A549 (cell line): ENCODE results near the gene SNTN. TPM values are rescaled to one million over a fixed set of nuclear protein-coding genes. Genes with fewer than 3 reads are reported as not detected.

ENCODE experiments used
- ATAC-seq, 2 experiments: fragments of 200-7000 bp in 1 of 2; fragments of >200 bp in 1 of 2; cut with Nextera tagmentation in 1 of 2; cut with Tn5 transposase in 1 of 2; 3 replicates each; pipeline versions ENCODE4 v1.8.0 to v1.9.1; 2018 to 2020; ENCODE audit warnings: mild to moderate bottlenecking in 1 of 2, moderate library complexity in 1 of 2
- CTCF ChIA-PET: fragments of 300-600 bp; sonication (Branson Sonifier 250); formaldehyde crosslinking; extraction: SDS; loops from one replicate; lab custom pipeline; 2021; ENCODE audit warnings: antibody characterized with exemption, inconsistent platforms; lab: Yijun Ruan, JAX
- POLR2A ChIA-PET: fragments of 350-600 bp; formaldehyde crosslinking; extraction: SDS; loops from one replicate; lab custom pipeline; 2021; ENCODE audit warnings: antibody characterized with exemption, inconsistent platforms; lab: Yijun Ruan, JAX
- DNase-seq, 2 experiments: peaks; one replicate each; pipeline versions ENCODE4 v3.0.0 to v3.0.0-alpha.2; 2011 to 2016; ENCODE audit warnings: low read depth in 1 of 2, low spot score in 1 of 2
- FAIRE-seq: peaks from 2 replicates; lab custom pipeline; 2011; peaks lifted over from hg19 to GRCh38; lab: Jason Lieb, UNC
- H3K27ac ChIP-seq, 2 experiments: fragments of >200 bp; sonication (Bioruptor Twin); formaldehyde crosslinking; 3 replicates each; pipeline ENCODE4 v1.5.1; 2016 to 2017
- H3K4me1 ChIP-seq: fragments of >200 bp; sonication (Bioruptor Twin); formaldehyde crosslinking; 3 replicates; pipeline ENCODE4 v1.6.1; 2016
- H3K4me2 ChIP-seq: fragments of >200 bp; sonication (Bioruptor Twin); formaldehyde crosslinking; 3 replicates; pipeline ENCODE4 v1.6.1; 2016
- H3K4me3 ChIP-seq: fragments of >200 bp; sonication (Bioruptor Twin); formaldehyde crosslinking; 3 replicates; pipeline ENCODE4 v1.5.1; 2016
- H3K9me3 ChIP-seq: fragments of >200 bp; sonication (Bioruptor Twin); formaldehyde crosslinking; 3 replicates; pipeline ENCODE4 v1.6.1; 2016
- BHLHE40 ChIP-seq: IDR thresholded peaks from 2 replicates; pipeline ENCODE4 v1.6.1; 2012; ENCODE audit warnings: low read depth, low read length, inconsistent platforms
- CBX2 ChIP-seq: fragments of 200-600 bp; sonication (generic); IDR thresholded peaks from 2 replicates; pipeline ENCODE4 v1.6.1; 2016; ENCODE audit warnings: low read depth, mild to moderate bottlenecking, borderline replicate concordance
- CHD2 ChIP-seq: fragments of 150-350 bp; IDR thresholded peaks from 2 replicates; pipeline ENCODE4 v1.6.1; 2014; ENCODE audit warnings: low read length; ENCODE audit not compliant: partially characterized antibody
- EHMT2 ChIP-seq: fragments of 200-600 bp; sonication (generic); IDR thresholded peaks from 2 replicates; pipeline ENCODE4 v1.6.1; 2016; ENCODE audit warnings: antibody characterized with exemption, low read depth, mild to moderate bottlenecking, moderate library complexity
- EP300 ChIP-seq, 2 experiments: fragments of >200 bp; sonication (Bioruptor Twin); formaldehyde crosslinking; IDR thresholded peaks; 2 replicates in 1 of 2; 3 replicates in 1 of 2; pipeline ENCODE4 v1.6.1; 2016 to 2017
- ESRRA ChIP-seq: fragments of 150-350 bp; IDR thresholded peaks from 2 replicates; pipeline ENCODE4 v1.6.1; 2014; ENCODE audit warnings: mild to moderate bottlenecking, low read length, borderline replicate concordance
- FOSB ChIP-seq: fragments of 250-450 bp; sonication (Bioruptor Pico); IDR thresholded peaks from 2 replicates; pipeline ENCODE4 v1.5.0; 2020; ENCODE audit warnings: mild to moderate bottlenecking, moderate library complexity
- FOSL2 ChIP-seq, 2 experiments: fragments of 450-650 bp in 1 of 2; fragments of >200 bp in 1 of 2; sonication (Bioruptor Twin) in 1 of 2; formaldehyde crosslinking; IDR thresholded peaks; 2 replicates each; pipeline versions ENCODE4 v1.5.0 to v1.6.1; 2016 to 2020; ENCODE audit warnings: mild to moderate bottlenecking in 1 of 2, moderate library complexity in 1 of 2
- FOXS1 ChIP-seq: fragments of 250-450 bp; sonication (Bioruptor Pico); IDR thresholded peaks from 2 replicates; pipeline ENCODE4 v1.5.0; 2020; ENCODE audit warnings: mild to moderate bottlenecking, moderate library complexity
- GATA3 ChIP-seq: IDR thresholded peaks from 2 replicates; pipeline ENCODE4 v1.6.1; 2012; ENCODE audit warnings: borderline replicate concordance
- HDAC2 ChIP-seq: fragments of 200-600 bp; sonication (generic); IDR thresholded peaks from 2 replicates; pipeline ENCODE4 v1.6.1; 2016
- HEYL ChIP-seq: fragments of 250-450 bp; sonication (Bioruptor Pico); IDR thresholded peaks from 2 replicates; pipeline ENCODE4 v1.8.0; 2021; ENCODE audit warnings: mild to moderate bottlenecking, moderate library complexity
- HOXA7 ChIP-seq: fragments of 250-450 bp; sonication (Bioruptor Pico); IDR thresholded peaks from 2 replicates; pipeline ENCODE4 v1.5.0; 2020; ENCODE audit warnings: mild to moderate bottlenecking, moderate library complexity
- HOXB13 ChIP-seq: fragments of 250-450 bp; sonication (Bioruptor Pico); IDR thresholded peaks from 2 replicates; pipeline ENCODE4 v1.5.0; 2020; ENCODE audit warnings: low read depth, mild to moderate bottlenecking, moderate library complexity
- HOXB5 ChIP-seq: fragments of 250-450 bp; sonication (Bioruptor Pico); IDR thresholded peaks from 2 replicates; pipeline ENCODE4 v1.5.0; 2020; ENCODE audit warnings: mild to moderate bottlenecking, moderate library complexity
- MAZ ChIP-seq: fragments of 150-350 bp; IDR thresholded peaks from 2 replicates; pipeline ENCODE4 v1.6.1; 2014; ENCODE audit warnings: antibody characterized with exemption, low read depth, low read length, borderline replicate concordance
- NFE2L2 ChIP-seq: fragments of 150-350 bp; conservative IDR thresholded peaks from 2 replicates; pipeline ENCODE4 v1.6.1; 2014; ENCODE audit warnings: low read length
- NPAS2 ChIP-seq: fragments of 250-450 bp; sonication (Bioruptor Pico); IDR thresholded peaks from 2 replicates; pipeline ENCODE4 v1.8.0; 2022; ENCODE audit warnings: mild to moderate bottlenecking, moderate library complexity, borderline replicate concordance
- NR3C1 ChIP-seq: fragments of >200 bp; sonication (Bioruptor Twin); formaldehyde crosslinking; IDR thresholded peaks from 3 replicates; pipeline ENCODE4 v1.6.1; 2017
- POLR2AphosphoS2 ChIP-seq: conservative IDR thresholded peaks from 2 replicates; pipeline ENCODE4 v1.6.1; 2012; ENCODE audit warnings: low read length, improper control_type of control experiment, inconsistent platforms
- RCOR1 ChIP-seq: fragments of 150-350 bp; IDR thresholded peaks from 2 replicates; pipeline ENCODE4 v1.6.1; 2014; ENCODE audit warnings: antibody characterized with exemption, low read length, low read depth
- RNF2 ChIP-seq: fragments of 200-600 bp; sonication (generic); IDR thresholded peaks from 2 replicates; pipeline ENCODE4 v1.6.1; 2016; ENCODE audit warnings: low read depth, mild to moderate bottlenecking, antibody characterized with exemption, moderate library complexity, borderline replicate concordance
- SMC3 ChIP-seq: fragments of >200 bp; sonication (Bioruptor Twin); formaldehyde crosslinking; IDR thresholded peaks from 3 replicates; pipeline ENCODE4 v1.6.1; 2018; ENCODE audit warnings: inconsistent platforms
- SREBF2 ChIP-seq: fragments of 450-650 bp; IDR thresholded peaks from 2 replicates; pipeline ENCODE4 v1.6.1; 2014; ENCODE audit warnings: mild to moderate bottlenecking, moderate library complexity
- ZC3H11A ChIP-seq: fragments of 450-650 bp; IDR thresholded peaks from 2 replicates; pipeline ENCODE4 v1.6.1; 2014; ENCODE audit warnings: antibody characterized with exemption, mild to moderate bottlenecking
- ZSCAN20 ChIP-seq: fragments of 250-450 bp; sonication (Bioruptor Pico); IDR thresholded peaks from 2 replicates; pipeline ENCODE4 v1.8.0; 2022; ENCODE audit warnings: mild to moderate bottlenecking, moderate library complexity
- WGBS: methylation state at CpG from one replicate; pipeline ENCODE4 v1.1.6; 2017; ENCODE audit errors: missing lambda C conversion rate; 5-methylcytosine and 5-hydroxymethylcytosine counted together
- polyA plus RNA-seq, 4 experiments: library from polyadenylated mRNA; depleted of rRNA in 3 of 4; stranded (reverse); fragments of >200 nt; fragmentation: RNase III in 1 of 4; extraction: RNeasy Plus Mini Kit Qiagen cat#74134 plus additional on column Dnase treatment in 1 of 4; gene quantifications; 2 replicates in 3 of 4; 3 replicates in 1 of 4; pipeline ENCODE4 v1.2.3, GENCODE V29; 2011 to 2017
- TF ChIP-seq, protein P1 (sequence below): fragments of 250-450 bp; sonication (Bioruptor Pico); IDR thresholded peaks from 2 replicates; pipeline ENCODE4 v1.5.0; 2020; ENCODE audit warnings: low read depth, mild to moderate bottlenecking, moderate library complexity
- TF ChIP-seq, protein P2 (sequence below): IDR thresholded peaks from 2 replicates; pipeline ENCODE4 v1.6.1; 2012
- TF ChIP-seq, protein P3 (sequence below): fragments of >200 bp; sonication (Bioruptor Twin); formaldehyde crosslinking; IDR thresholded peaks from 3 replicates; pipeline ENCODE4 v1.5.1; 2016
- TF ChIP-seq, protein P4 (sequence below): fragments of 150-350 bp; IDR thresholded peaks from 2 replicates; pipeline ENCODE4 v1.6.1; 2014; ENCODE audit warnings: low read depth, mild to moderate bottlenecking, low read length

Gene SNTN
- polyA plus RNA-seq, 2 of the 4 experiments (the other 2 are of a cell fraction): not detected

DNA sequence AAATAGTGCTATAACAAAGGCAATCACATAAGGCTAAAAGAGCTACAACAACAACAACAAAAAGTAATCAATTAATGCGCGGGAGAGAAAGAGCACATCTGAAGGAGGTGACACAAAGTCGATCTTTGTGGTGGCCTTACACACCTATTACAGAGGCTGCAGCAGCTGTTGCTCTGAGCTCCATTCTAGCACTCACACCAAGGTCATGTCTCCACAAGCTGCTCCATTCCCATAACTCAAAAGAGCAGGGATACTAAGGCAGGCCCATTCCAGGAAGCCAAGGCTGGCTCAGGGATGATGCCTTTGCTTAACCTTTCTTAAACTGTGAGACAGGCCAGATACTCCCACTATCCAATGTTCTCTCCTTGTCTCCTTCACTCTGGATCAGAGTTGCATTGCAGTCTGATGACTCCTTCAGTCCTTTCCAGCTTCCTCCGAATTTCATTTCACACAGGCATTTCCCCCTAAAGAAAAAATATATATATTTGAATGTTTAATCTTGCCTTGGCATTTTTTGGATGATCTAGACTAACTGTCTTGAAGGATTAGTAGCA is 52.7 kb downstream of the SNTN start (continued):
- TF ChIP-seq, protein P1, sequence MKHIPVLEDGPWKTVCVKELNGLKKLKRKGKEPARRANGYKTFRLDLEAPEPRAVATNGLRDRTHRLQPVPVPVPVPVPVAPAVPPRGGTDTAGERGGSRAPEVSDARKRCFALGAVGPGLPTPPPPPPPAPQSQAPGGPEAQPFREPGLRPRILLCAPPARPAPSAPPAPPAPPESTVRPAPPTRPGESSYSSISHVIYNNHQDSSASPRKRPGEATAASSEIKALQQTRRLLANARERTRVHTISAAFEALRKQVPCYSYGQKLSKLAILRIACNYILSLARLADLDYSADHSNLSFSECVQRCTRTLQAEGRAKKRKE (CRISPR knock-in tag): no peak
- TF ChIP-seq ZSCAN20 (CRISPR knock-in tag) (no peak), FOSL2 (IDR thresholded peaks at IDR 0.05) (no peak), FOSL2 (CRISPR knock-in tag; IDR thresholded peaks at IDR 0.05) (no peak), CHD2 (no peak), SREBF2 (no peak)
- TF ChIP-seq, protein P2, sequence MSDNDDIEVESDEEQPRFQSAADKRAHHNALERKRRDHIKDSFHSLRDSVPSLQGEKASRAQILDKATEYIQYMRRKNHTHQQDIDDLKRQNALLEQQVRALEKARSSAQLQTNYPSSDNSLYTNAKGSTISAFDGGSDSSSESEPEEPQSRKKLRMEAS: no peak

DNA sequence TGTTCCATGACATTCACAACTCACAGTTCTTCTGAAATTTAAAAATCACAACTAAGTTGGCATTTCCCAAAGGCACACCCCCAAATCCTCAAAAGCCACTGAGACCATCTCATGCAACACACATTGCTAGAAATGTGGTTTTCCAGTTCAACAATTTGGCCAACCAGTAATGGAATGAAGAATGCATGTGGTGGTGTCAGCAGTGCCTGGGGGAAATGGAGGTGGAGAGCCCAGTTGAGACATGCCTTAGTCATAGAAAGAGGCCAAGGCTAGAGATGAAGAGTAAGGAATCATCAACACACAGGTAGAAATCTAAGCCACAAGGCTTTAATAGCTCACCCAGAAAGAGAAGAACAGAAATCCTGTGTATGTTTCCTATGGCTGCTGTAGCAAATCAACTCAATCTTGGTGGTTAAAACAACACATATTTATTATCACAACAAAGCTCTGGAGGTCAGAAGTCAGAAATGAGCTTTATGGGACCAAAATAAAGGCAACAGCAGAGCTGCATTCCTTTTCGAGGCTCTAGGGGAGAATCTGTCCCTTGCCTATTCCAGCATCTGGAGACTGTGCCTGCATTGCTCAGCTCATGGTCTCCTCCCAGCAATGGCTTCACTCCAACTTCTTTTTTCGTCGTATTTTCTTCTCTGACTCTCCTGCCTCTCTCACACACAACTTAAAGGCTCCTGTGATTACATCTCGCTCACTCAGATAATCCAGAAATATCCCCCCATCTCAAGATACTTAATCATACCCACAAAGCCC is 54.0 kb downstream of the SNTN start:
- WGBS: 2% methylated on average over 4 of the region's 4 CpGs
- CTCF ChIA-PET: no interaction called here
- H3K4me2 ChIP-seq: no peak overlapping the region
- FAIRE-seq: no peak
- H3K27ac ChIP-seq: no peak overlapping the region
- H3K9me3 ChIP-seq: no peaks in the 10 kb centered on the region
- TF ChIP-seq SREBF2 (no peak), MAZ (no peak), NR3C1 (no peak), CBX2 (no peak), RCOR1 (no peak), NPAS2 (CRISPR knock-in tag) (no peak), RNF2 (no peak), HOXB5 (CRISPR knock-in tag) (no peak), POLR2AphosphoS2 (no peak), ZSCAN20 (CRISPR knock-in tag) (no peak), ZC3H11A (no peak), BHLHE40 (no peak), HEYL (CRISPR knock-in tag) (no peak)
- TF ChIP-seq, protein P3, sequence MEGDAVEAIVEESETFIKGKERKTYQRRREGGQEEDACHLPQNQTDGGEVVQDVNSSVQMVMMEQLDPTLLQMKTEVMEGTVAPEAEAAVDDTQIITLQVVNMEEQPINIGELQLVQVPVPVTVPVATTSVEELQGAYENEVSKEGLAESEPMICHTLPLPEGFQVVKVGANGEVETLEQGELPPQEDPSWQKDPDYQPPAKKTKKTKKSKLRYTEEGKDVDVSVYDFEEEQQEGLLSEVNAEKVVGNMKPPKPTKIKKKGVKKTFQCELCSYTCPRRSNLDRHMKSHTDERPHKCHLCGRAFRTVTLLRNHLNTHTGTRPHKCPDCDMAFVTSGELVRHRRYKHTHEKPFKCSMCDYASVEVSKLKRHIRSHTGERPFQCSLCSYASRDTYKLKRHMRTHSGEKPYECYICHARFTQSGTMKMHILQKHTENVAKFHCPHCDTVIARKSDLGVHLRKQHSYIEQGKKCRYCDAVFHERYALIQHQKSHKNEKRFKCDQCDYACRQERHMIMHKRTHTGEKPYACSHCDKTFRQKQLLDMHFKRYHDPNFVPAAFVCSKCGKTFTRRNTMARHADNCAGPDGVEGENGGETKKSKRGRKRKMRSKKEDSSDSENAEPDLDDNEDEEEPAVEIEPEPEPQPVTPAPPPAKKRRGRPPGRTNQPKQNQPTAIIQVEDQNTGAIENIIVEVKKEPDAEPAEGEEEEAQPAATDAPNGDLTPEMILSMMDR: no peak
- TF ChIP-seq, protein P1 (CRISPR knock-in tag): no peak
- ATAC-seq: no peak
- H3K4me1 ChIP-seq: no peaks in the 10 kb centered on the region
- H3K4me3 ChIP-seq: no peak overlapping the region
- POLR2A ChIA-PET: no interaction called here
- DNase-seq: no peak

DNA sequence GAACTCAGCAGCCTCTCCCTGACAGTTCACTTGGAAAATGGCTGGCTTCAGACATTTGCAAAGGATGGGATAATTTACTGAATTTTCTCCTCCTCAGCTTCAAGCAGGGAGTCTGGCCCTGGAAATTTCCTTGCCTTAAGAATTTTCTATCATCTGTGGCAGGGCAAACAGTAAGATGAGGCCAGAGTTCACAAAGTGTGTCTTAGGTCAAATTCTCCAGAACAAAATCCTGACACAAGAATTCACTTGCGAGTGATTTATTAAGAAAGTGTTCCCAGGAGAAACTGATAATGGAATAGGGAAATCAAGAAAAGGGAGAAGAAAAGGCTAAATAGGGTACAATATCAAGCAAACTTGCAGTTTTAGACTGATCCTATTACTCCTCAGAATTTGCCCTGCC is 55.3 kb downstream of the SNTN start:
- H3K27ac ChIP-seq: no peak overlapping the region
- ATAC-seq: no peak
- no peak for FAIRE-seq
- no peaks in the 10 kb centered on the region for H3K9me3 ChIP-seq
- no peaks in the 10 kb centered on the region for H3K4me1 ChIP-seq
- CTCF ChIA-PET: no interaction called here
- DNase-seq: no peak
- no peak overlapping the region for H3K4me2 ChIP-seq
- no peak overlapping the region for H3K4me3 ChIP-seq
- 10% methylated on average over 1 of the region's 1 CpG for WGBS
- POLR2A ChIA-PET: no interaction called here
- TF ChIP-seq NFE2L2 (no peak), CBX2 (no peak), RNF2 (no peak), FOSB (CRISPR knock-in tag) (no peak), HOXB13 (CRISPR knock-in tag) (no peak), HOXA7 (CRISPR knock-in tag) (no peak), SMC3 (no peak), EP300 (IDR thresholded peaks at IDR 0.05) (no peak), EHMT2 (no peak), ESRRA (no peak), FOXS1 (CRISPR knock-in tag) (no peak), ZSCAN20 (CRISPR knock-in tag) (no peak), SREBF2 (no peak), MAZ (no peak), GATA3 (no peak), HDAC2 (no peak)
- TF ChIP-seq, protein P4, sequence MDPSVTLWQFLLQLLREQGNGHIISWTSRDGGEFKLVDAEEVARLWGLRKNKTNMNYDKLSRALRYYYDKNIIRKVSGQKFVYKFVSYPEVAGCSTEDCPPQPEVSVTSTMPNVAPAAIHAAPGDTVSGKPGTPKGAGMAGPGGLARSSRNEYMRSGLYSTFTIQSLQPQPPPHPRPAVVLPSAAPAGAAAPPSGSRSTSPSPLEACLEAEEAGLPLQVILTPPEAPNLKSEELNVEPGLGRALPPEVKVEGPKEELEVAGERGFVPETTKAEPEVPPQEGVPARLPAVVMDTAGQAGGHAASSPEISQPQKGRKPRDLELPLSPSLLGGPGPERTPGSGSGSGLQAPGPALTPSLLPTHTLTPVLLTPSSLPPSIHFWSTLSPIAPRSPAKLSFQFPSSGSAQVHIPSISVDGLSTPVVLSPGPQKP: no peak
- TF ChIP-seq, protein P1 (CRISPR knock-in tag): no peak
